ENCODE measurements around the gene OR10H2.
"Not testable (repeated sequence)": the region's sequence is repeated elsewhere in the genome, so short reads cannot be mapped to it uniquely, and the experiment has no call there.

The OR10H2 gene

DNA sequence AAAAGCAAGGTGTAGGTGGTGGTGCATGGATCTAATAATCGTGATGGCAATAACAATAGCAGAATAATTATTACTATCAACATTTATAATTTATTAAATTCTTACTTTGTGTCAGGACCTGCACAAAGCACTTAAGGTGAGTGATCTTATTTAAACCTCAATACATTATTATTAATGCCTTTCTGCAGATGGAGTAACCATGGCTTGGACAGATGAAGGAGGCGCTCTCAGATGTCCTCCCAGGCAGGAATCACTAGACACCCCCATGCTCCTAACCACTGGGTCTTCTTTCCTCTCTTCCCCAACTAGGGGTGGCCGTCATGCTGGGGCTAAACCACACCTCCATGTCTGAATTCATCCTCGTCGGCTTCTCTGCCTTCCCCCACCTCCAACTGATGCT lies at the start of gene OR10H2:
TSS of gene OR10H2 (plus strand) at position 301 of the 400 bp plus-strand sequence. CDS start at position 321, 20 bp downstream.
- no peak for DNase-seq

- no peak for DNase-seq
Observed at GRCh38 chr19:15679089-15679488, 48.7 kb upstream of the OR10H2 start.

- not testable (repeated sequence) for DNase-seq
Observed at GRCh38 chr19:15679865-15680264, 48.0 kb upstream of the OR10H2 start.

GRCh38 chr19:15680478-15681322 lies 47.1 kb upstream of the OR10H2 start:
- DNase-seq = no peak

DNA sequence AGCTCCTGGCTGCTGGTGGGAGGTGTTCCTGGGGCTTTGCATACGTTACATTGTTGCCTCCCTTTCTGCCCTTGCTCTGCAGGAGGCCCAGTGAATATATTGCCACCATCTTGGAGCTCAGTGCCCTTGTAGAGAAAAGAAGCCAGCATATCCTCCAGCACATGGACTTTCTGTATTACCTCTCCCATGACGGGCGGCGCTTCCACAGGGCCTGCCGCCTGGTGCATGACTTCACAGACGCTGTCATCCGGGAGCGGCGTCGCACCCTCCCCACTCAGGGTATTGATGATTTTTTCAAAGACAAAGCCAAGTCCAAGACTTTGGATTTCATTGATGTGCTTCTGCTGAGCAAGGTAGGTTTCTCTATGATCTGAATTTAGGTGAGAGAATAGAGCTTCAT lies 44.4 kb upstream of the OR10H2 start:
- no peak for DNase-seq

DNA sequence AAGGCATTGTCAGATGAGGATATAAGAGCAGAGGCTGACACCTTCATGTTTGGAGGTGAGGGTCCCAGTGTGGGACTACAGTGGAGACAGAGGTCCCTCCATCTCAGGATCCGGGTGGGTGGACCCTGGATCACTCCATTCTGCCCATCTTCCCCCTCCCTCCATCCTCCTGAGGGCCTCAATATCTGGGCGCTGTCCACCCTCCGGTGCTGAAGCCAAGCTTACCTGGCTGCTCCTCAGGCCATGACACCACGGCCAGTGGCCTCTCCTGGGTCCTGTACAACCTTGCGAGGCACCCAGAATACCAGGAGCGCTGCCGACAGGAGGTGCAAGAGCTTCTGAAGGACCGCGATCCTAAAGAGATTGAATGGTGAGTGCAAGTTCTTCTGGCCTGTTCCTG lies 43.0 kb upstream of the OR10H2 start:
- DNase-seq = no peak

GRCh38 chr19:15696654-15697194 lies 31.1 kb upstream of the OR10H2 start:
- DNase-seq = no peak

DNA sequence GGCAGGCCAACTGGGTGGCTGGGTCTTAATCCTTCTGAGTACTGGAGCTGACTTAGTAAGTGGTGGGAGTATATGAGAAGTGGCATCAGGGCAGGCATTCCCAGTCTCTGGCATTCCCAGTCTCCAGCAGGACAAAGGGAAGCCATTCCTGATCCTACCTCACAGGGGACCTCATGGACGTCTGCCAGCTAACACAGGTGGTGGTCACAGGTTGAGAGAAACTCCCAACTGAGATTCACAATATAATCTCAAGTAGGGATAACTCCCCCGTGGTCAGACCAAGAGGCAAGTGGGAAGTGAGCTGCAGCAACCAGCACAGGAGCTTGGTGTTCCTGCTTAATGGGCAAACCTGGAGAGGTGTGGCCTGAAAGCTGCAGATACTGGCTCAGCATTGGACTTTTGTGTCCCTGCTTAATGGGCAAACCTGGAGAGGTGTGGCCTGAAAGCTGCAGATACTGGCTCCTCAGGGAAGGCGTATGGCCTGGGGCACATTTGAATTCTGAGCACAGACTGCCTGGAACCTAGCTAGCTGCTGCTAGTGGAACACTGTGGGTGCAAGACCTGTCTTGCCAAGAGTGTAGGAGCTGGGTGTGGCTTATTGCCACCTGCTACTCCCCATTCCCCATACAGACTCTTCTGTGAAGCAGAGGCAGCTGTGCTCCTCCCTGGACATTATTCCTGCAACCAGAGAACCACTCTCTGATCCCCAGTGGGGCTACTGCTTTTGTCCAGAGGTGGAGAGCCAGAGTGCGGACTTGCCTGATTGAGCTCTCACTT lies 25.9 kb upstream of the OR10H2 start:
- DNase-seq = no peak

DNA sequence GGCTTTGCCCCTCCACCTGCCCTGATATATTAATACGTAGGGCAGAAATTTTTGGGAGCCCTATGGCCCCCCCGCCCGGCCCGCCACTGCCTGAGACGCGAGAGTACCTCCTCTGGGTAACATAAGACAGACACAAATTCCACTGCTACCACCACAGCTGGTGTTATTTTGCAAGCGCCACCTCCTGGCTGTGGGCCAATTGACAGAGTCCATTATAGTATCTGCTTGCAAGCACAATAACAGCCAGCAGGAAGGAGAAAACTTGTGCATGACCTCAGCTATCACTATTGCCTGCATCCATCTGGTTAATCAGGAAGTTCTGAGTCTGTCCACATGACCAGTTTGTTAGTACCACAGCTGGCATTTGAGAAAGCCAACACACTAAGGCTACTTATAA lies 25.3 kb upstream of the OR10H2 start:
- DNase-seq = peak; percentile 27

- no peak for DNase-seq
Observed at GRCh38 chr19:15714638-15715037, 13.2 kb upstream of the OR10H2 start.

DNA sequence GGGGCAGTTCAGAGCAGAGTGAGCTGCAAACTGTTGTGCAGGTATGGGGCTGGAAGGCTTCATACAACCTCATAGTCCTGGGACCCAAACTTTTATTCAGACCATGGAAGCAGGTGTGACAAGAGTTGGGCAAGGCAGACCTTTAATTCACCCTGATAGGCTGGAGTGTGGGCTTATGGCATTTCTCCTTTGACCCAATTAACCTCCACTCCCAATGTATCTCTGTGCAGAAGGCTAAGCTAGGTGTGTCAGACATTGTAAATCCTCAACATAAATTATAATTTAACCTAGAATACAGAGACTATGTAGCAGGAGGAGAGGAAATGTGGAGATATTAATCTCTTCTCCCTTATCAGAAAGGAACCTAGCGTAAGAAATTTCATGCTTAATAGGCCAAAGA lies 12.2 kb upstream of the OR10H2 start:
- DNase-seq = no peak

GRCh38 chr19:15717809-15718208 lies 10.0 kb upstream of the OR10H2 start:
- DNase-seq = no peak

- no peak for DNase-seq
Observed at GRCh38 chr19:15721268-15721667, 6.6 kb upstream of the OR10H2 start.

DNA sequence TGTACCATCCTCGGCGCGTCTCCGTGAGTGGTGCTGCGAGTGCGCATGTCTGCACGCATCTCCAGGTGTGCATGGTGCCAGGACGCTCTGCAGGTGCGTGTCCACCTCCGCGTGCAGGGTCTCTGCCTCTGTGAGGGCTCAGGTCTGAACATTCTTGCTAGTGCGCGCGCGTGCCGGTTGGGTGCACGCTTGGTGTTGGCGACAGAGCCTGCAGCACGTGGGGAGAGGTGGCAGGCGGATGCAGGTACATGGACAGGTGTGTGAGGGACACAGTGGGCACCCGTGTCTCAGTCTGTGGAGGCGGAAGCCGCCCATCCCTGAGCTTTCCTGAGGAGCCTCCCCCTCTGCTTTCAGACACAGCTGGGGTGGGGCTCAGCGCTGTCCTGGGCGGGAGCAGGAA lies 4.9 kb upstream of the OR10H2 start:
- no peak for DNase-seq

DNA sequence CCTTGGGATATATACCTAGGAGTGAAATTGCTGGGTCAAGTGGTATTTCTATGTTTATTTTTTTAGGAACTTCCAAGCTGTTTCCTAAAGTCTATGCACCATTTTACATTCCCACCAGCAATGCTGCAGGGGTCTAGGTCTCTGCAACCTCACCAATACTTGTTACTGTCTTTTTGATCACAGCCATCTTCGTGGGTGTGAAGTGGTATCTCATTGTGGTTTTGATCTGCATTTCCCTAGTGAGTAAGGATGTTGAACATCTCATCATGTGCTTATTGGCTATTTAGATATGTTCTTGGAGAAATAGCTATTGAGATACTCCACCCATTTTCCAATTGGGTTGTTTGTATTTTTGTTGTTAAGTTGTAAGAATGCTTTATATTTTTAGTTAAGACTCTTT lies 2.7 kb downstream of the OR10H2 start:
- DNase-seq = no peak

GRCh38 chr19:15732388-15732787 lies 4.6 kb downstream of the OR10H2 start:
- DNase-seq = no peak

- DNase-seq = no peak
Observed at GRCh38 chr19:15733895-15734294, 6.1 kb downstream of the OR10H2 start.

GRCh38 chr19:15737722-15738121 lies 9.9 kb downstream of the OR10H2 start, which contains the start of gene OR10H3:
Gene OR10H3, plus strand, starts transcription at chr19:15737985. Its CDS starts 3,408 bp downstream, at chr19:15741393.
- no peak for DNase-seq

DNA sequence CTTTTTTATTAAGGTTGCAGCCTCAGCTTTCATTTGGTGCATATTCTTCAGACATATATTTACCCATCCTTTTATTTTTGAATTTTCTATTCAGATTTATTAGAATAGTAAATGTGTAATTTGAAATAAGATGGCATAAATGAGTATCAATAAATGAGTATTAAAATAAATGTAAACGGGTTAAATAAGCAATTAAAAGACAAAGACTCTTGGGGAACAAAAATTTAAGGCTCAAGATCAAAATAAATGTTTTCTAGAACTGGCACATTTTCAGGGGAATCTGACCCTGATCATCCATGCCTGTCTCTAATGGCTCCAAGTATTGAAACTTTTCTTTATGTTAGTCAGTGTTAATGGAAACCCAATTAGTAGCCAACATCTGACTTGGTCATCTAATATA lies 13.0 kb downstream of the OR10H2 start:
- no peak for DNase-seq

DNA sequence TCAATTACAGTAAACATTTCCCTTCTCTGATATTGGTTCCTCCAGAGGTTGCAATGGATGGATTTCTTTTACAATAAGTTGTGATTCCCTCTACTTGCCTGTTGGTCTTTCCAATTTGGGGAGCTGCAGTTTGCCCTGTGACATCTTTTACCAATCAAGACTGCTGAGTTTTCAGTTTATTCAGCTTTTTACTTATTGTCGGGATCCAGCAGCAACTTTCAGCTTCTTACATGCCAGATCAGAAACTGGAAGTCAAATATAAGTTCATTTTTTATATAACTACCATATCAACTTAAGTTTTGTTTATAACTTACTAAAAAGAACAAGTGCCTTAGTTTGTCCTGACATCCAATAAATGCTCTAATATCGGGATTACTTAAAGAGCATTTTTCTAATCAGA lies 20.4 kb downstream of the OR10H2 start:
- DNase-seq = no peak

DNA sequence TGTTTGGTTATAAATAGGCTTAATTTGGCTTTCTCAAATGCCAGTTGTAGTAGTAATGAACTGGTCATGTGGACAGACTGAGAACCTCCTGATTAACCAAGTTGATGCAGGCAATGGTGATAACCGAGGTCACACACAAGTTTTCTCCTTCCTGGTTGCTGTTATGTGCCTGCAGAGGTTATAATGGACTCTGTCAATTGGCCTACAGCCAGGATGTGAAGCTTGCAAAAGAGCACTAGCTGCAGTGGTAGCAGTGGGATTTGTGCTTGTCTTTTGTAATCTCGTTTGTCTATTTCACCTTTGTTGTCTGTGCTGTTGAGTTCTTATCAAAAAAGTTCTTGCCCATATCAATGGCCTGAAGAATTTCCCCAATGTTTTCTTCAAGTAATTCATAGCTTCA lies 30.6 kb downstream of the OR10H2 start:
- no peak for DNase-seq

DNA sequence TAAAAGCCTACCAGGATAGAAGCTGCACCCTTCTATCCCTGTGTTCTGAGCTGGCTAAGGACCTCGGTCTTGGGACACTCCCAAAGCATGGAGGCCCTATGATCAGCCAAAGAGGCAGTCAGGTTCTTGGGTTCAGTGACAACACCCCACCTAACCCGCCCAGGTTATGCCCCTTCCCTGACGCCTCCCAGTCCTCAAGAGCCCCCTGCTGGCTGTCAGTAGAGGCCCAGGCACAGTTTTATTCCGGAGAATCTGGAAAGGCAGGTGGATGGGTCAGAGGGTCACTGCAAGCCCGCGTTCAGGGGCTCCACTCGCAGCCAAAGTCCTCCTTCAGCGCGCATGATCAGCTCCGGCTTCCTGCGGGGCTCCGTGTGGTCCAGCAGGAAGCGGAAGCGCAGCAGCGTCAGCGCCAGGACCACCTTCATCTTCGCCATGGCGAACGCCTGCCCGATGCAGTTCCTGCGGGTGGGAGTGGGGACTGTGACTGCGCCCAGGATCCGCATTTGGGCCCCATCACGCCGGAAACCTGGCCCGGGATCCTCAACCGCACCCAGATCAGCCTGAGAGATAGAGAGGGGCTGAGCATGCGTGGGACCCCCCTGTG lies 32.2 kb downstream of the OR10H2 start:
- DNase-seq = no peak

DNA sequence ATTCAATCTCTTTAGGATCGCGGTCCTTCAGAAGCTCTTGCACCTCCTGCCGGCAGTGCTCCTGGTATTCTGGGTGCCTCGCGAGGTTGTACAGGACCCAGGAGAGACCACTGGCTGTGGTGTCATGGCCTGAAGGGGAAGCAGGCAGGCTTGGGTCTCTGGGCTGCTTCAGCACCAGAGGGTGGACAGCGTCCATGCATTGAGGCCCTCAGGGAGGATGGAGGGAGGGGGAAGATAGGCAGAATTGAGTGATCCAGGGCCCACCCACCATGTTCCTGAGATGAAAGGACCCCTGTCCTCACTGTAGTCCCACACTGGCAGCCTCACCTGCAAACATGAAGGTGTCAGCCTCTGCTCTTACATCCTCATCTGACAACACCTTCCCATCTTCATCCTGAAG lies 41.8 kb downstream of the OR10H2 start:
- DNase-seq = no peak

Measured in NCI-H748 treated with DMSO at 0.1 percent for 48 hours (cell line).